Spleen (tissue), 7 donors: ENCODE measurements around the gene OR4N5.

Source experiments
- CTCF ChIP-seq, 11 experiments: fragments of 200-600 bp in 7 of 11; fragments of 450-650 bp in 4 of 11; sonication (generic) in 4 of 11; IDR thresholded peaks in 8 of 11; conservative IDR thresholded peaks in 3 of 11; 1 replicate in 7 of 11; 2 replicates in 4 of 11; pipeline versions ENCODE4 v1.4.0 to v1.8.0; 2016 to 2021; ENCODE audit warnings: antibody characterized with exemption in 11 of 11, inconsistent platforms in 4 of 11, mild to moderate bottlenecking in 1 of 11
- POLR2A ChIP-seq, 3 donors: fragments of 450-650 bp; IDR thresholded peaks; one replicate each; pipeline ENCODE4 v1.5.1; 2017; ENCODE audit warnings: antibody characterized with exemption in 3 of 3, mild to moderate bottlenecking in 1 of 3
- donor health status: DM: no; HTN: no; CAD: no; lungs with moderate emphysema.
- donor health status: DM: no; HTN: no; CAD: no.
- donor health status: DM: no; HTN: no; CAD: no.

GRCh38 chr14:20176330-20176729, 37.7 kb downstream of the OR4N5 start:
- TF ChIP-seq CTCF (IDR thresholded peaks at IDR 0.05 in 8 of 11, conservative IDR thresholded peaks at IDR 0.05 in 3 of 11) (no peak), POLR2A (IDR thresholded peaks at IDR 0.05) (no peak)
